Measurements from ENCODE around the gene MASP1.

Gene MASP1

GRCh38 chr3:187259171-187259570, 32.4 kb downstream of the MASP1 start:
- H3K4me3 ChIP-seq (ENCODE audit: low read depth, low read length): no peak overlapping the region
- no peak for TF ChIP-seq CTCF (IDR thresholded peaks at IDR 0.05; ENCODE audit: low read depth, low read length)

GRCh38 chr3:187257992-187258692, 33.4 kb downstream of the MASP1 start:
- no peak overlapping the region for H3K4me3 ChIP-seq (ENCODE audit: low read depth, low read length)
- no peak for TF ChIP-seq CTCF (IDR thresholded peaks at IDR 0.05; ENCODE audit: low read depth, low read length)

- TF ChIP-seq CTCF (IDR thresholded peaks at IDR 0.05; ENCODE audit: low read depth, low read length): no peak
Observed at GRCh38 chr3:187257471-187257870, 34.1 kb downstream of the MASP1 start.

GRCh38 chr3:187256051-187256616, 35.4 kb downstream of the MASP1 start:
- TF ChIP-seq CTCF (IDR thresholded peaks at IDR 0.05; ENCODE audit: low read depth, low read length): no peak

More at GRCh38 chr3:187257471-187257870, 34.1 kb downstream of the MASP1 start:
- no peak overlapping the region for H3K4me3 ChIP-seq (ENCODE audit: low read depth, low read length)

GRCh38 chr3:187255314-187255713, 36.2 kb downstream of the MASP1 start:
- TF ChIP-seq CTCF (IDR thresholded peaks at IDR 0.05; ENCODE audit: low read depth, low read length): no peak
- no peak overlapping the region for H3K4me3 ChIP-seq (ENCODE audit: low read depth, low read length)

More at GRCh38 chr3:187256051-187256616, 35.4 kb downstream of the MASP1 start:
- no peak overlapping the region for H3K4me3 ChIP-seq (ENCODE audit: low read depth, low read length)

- TF ChIP-seq CTCF (IDR thresholded peaks at IDR 0.05; ENCODE audit: low read depth, low read length): no peak
- no peak overlapping the region for H3K4me3 ChIP-seq (ENCODE audit: low read depth, low read length)
Observed at GRCh38 chr3:187252311-187252710, 39.2 kb downstream of the MASP1 start.

GRCh38 chr3:187251599-187251998, 39.9 kb downstream of the MASP1 start:
- no peak for TF ChIP-seq CTCF (IDR thresholded peaks at IDR 0.05; ENCODE audit: low read depth, low read length)
- no peak overlapping the region for H3K4me3 ChIP-seq (ENCODE audit: low read depth, low read length)
